ENCODE measurements around the gene INPP5E. TPM values are rescaled to one million over a fixed set of nuclear protein-coding genes. Genes with fewer than 3 reads are reported as not detected.
A peak's percentile ranks its signal among the peaks of the same experiment; 100 is the strongest.

The INPP5E gene
- total and polyA plus RNA-seq, 2 experiments from 2014 or later: 5.8 to 13.4 TPM

DNA sequence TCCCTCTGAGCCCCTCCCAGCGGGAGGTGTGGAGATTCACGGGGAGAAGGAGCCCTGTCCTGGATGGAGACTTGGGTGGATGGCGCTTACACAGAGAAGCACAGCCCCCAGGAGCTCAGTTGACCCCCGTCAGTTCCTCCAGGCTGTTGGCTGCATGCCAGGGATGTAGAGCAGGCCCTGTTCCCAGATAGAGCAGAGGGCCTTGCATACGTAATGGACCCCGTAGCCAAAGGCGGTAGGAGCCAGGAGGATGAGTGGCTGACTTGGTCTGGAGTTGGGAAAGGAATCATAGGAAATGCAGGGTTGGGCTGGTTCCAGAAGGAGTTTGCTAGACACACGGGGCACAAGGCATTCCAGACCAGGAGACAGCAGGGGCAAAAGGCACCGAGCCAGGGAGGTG lies 26.7 kb downstream of the INPP5E start:
- peaks cover 20% of the 10 kb centered on the region for H3K4me1 Mint-ChIP-seq
- no peak overlapping the region for H3K4me3 ChIP-seq
- H2AFZ ChIP-seq: no peak overlapping the region
- H3K4me3 Mint-ChIP-seq: no peak overlapping the region
- peaks cover 70% of the 10 kb centered on the region for H3K36me3 Mint-ChIP-seq (ENCODE audit: low read depth)
- H3K27me3 ChIP-seq (ENCODE audit: insufficient read depth): no peaks in the 10 kb centered on the region
- peaks cover 15% of the 10 kb centered on the region; the same call in 1 of the 2 replicates for H3F3A ChIP-seq (replicated peaks; ENCODE audit: low read depth)
- ATAC-seq (no peak), DNase-seq (ENCODE audit: low spot score) (no peak)
- no peaks in the 10 kb centered on the region for H3K9me3 Mint-ChIP-seq
- no peak overlapping the region; the same call in 1 of the 2 replicates for H3K27ac Mint-ChIP-seq
- H4K20me1 ChIP-seq (replicated peaks; ENCODE audit: insufficient read depth): peaks cover 19% of the 10 kb centered on the region
- peaks cover 61% of the 10 kb centered on the region for H3K79me2 ChIP-seq (replicated peaks; ENCODE audit: insufficient read depth)
- H3K27me3 Mint-ChIP-seq (ENCODE audit: insufficient read depth, low read depth, poor library complexity): peaks cover 26% of the 10 kb centered on the region
- TF ChIP-seq EZH2 (IDR thresholded peaks at IDR 0.05; ENCODE audit: low read depth, unreplicated experiment) (no peak), NANOG (IDR thresholded peaks at IDR 0.05; ENCODE audit: borderline replicate concordance) (no peak), EZH2phosphoT487 (IDR thresholded peaks at IDR 0.05; ENCODE audit: unreplicated experiment) (no peak), ZNF331 (CRISPR knock-in tag; IDR thresholded peaks at IDR 0.05; ENCODE audit: low read depth) (no peak), ZNF114 (CRISPR knock-in tag; IDR thresholded peaks at IDR 0.05) (no peak)
- TF ChIP-seq, protein P1, sequence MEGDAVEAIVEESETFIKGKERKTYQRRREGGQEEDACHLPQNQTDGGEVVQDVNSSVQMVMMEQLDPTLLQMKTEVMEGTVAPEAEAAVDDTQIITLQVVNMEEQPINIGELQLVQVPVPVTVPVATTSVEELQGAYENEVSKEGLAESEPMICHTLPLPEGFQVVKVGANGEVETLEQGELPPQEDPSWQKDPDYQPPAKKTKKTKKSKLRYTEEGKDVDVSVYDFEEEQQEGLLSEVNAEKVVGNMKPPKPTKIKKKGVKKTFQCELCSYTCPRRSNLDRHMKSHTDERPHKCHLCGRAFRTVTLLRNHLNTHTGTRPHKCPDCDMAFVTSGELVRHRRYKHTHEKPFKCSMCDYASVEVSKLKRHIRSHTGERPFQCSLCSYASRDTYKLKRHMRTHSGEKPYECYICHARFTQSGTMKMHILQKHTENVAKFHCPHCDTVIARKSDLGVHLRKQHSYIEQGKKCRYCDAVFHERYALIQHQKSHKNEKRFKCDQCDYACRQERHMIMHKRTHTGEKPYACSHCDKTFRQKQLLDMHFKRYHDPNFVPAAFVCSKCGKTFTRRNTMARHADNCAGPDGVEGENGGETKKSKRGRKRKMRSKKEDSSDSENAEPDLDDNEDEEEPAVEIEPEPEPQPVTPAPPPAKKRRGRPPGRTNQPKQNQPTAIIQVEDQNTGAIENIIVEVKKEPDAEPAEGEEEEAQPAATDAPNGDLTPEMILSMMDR (conservative IDR thresholded peaks at IDR 0.05; ENCODE audit: low read depth in 2 of 2): no peak
- TF ChIP-seq, protein P2, sequence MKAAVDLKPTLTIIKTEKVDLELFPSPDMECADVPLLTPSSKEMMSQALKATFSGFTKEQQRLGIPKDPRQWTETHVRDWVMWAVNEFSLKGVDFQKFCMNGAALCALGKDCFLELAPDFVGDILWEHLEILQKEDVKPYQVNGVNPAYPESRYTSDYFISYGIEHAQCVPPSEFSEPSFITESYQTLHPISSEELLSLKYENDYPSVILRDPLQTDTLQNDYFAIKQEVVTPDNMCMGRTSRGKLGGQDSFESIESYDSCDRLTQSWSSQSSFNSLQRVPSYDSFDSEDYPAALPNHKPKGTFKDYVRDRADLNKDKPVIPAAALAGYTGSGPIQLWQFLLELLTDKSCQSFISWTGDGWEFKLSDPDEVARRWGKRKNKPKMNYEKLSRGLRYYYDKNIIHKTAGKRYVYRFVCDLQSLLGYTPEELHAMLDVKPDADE (IDR thresholded peaks at IDR 0.05): no peak
- H3K36me3 ChIP-seq (ENCODE audit: insufficient read depth): peaks cover 25% of the 10 kb centered on the region
- no peak overlapping the region for H3K27ac ChIP-seq (ENCODE audit: low read depth)
- H3K9me2 ChIP-seq (ENCODE audit: insufficient read depth): no peaks in the 10 kb centered on the region
- H3K4me2 ChIP-seq: no peak overlapping the region
- H3K4me1 ChIP-seq (ENCODE audit: insufficient read depth): peaks cover 17% of the 10 kb centered on the region; the same call in 1 of the 2 replicates

DNA sequence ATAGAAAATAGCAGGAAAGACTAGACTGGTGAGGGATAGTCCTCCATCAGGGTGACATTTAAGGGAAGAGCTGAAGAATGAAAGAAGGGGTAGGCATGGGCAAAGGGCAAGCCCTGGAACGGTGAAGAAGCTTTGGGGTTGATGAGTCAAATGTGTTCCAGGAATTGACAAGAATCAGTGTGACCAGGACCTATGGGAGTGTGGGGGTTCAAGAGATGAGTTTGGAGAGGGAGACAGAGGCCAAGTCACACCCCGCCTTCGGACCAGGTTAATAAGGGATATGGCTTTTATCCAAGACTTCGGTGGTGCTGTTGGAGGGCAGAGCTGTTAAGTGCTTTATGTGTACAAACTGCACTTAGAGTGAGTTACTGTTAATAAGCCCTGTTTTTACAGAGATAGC lies 28.3 kb downstream of the INPP5E start:
- no peak overlapping the region for H3K27ac ChIP-seq (ENCODE audit: low read depth)
- peak overlapping the region; percentile 96 for H3K4me3 Mint-ChIP-seq
- H3K36me3 ChIP-seq (ENCODE audit: insufficient read depth): peaks cover 33% of the 10 kb centered on the region
- no peak for DNase-seq (ENCODE audit: low spot score)
- no peaks in the 10 kb centered on the region for H3K9me3 Mint-ChIP-seq
- no peaks in the 10 kb centered on the region for H3K9me2 ChIP-seq (ENCODE audit: insufficient read depth)
- H3K4me3 ChIP-seq: peak overlapping the region; percentile 96
- peaks cover 28% of the 10 kb centered on the region for H3K27me3 Mint-ChIP-seq (ENCODE audit: insufficient read depth, low read depth, poor library complexity)
- peak overlapping the region; percentile 99 for H3K4me2 ChIP-seq
- H3K36me3 Mint-ChIP-seq (ENCODE audit: low read depth): peaks cover 70% of the 10 kb centered on the region
- H4K20me1 ChIP-seq (replicated peaks; ENCODE audit: insufficient read depth): peaks cover 24% of the 10 kb centered on the region
- peaks cover 20% of the 10 kb centered on the region for H3K4me1 Mint-ChIP-seq
- H3K79me2 ChIP-seq (replicated peaks; ENCODE audit: insufficient read depth): peaks cover 61% of the 10 kb centered on the region
- H3K27me3 ChIP-seq (ENCODE audit: insufficient read depth): no peaks in the 10 kb centered on the region
- H3K4me1 ChIP-seq (ENCODE audit: insufficient read depth): peaks cover 17% of the 10 kb centered on the region; the same call in 1 of the 2 replicates
- peak overlapping the region; percentile 95 for H3K27ac Mint-ChIP-seq
- peaks cover 20% of the 10 kb centered on the region; the same call in 1 of the 2 replicates for H3F3A ChIP-seq (replicated peaks; ENCODE audit: low read depth)
- no peak for ATAC-seq
- H2AFZ ChIP-seq: no peak overlapping the region
- no peak for TF ChIP-seq EZH2phosphoT487 (IDR thresholded peaks at IDR 0.05; ENCODE audit: unreplicated experiment)
- no peak for TF ChIP-seq NANOG (IDR thresholded peaks at IDR 0.05; ENCODE audit: borderline replicate concordance)
- TF ChIP-seq, protein P1 (conservative IDR thresholded peaks at IDR 0.05; ENCODE audit: low read depth in 2 of 2): no peak
- no peak for TF ChIP-seq ZNF114 (CRISPR knock-in tag; IDR thresholded peaks at IDR 0.05)
- no peak for TF ChIP-seq CREB1 (CRISPR knock-in tag; IDR thresholded peaks at IDR 0.05; ENCODE audit: low read depth)
- TF ChIP-seq ZNF331 (CRISPR knock-in tag; IDR thresholded peaks at IDR 0.05; ENCODE audit: low read depth): no peak
- TF ChIP-seq, protein P2 (IDR thresholded peaks at IDR 0.05): no peak
- TF ChIP-seq JUNB (IDR thresholded peaks at IDR 0.05; ENCODE audit: unreplicated experiment): no peak
- TF ChIP-seq, protein P3, sequence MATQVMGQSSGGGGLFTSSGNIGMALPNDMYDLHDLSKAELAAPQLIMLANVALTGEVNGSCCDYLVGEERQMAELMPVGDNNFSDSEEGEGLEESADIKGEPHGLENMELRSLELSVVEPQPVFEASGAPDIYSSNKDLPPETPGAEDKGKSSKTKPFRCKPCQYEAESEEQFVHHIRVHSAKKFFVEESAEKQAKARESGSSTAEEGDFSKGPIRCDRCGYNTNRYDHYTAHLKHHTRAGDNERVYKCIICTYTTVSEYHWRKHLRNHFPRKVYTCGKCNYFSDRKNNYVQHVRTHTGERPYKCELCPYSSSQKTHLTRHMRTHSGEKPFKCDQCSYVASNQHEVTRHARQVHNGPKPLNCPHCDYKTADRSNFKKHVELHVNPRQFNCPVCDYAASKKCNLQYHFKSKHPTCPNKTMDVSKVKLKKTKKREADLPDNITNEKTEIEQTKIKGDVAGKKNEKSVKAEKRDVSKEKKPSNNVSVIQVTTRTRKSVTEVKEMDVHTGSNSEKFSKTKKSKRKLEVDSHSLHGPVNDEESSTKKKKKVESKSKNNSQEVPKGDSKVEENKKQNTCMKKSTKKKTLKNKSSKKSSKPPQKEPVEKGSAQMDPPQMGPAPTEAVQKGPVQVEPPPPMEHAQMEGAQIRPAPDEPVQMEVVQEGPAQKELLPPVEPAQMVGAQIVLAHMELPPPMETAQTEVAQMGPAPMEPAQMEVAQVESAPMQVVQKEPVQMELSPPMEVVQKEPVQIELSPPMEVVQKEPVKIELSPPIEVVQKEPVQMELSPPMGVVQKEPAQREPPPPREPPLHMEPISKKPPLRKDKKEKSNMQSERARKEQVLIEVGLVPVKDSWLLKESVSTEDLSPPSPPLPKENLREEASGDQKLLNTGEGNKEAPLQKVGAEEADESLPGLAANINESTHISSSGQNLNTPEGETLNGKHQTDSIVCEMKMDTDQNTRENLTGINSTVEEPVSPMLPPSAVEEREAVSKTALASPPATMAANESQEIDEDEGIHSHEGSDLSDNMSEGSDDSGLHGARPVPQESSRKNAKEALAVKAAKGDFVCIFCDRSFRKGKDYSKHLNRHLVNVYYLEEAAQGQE (IDR thresholded peaks at IDR 0.05; ENCODE audit: unreplicated experiment): no peak
